OCI-LY3 (cell line): ENCODE data around the gene PSEN1.

Source experiments
- H2AFZ ChIP-seq: fragments of 200-600, 300-600 bp; shearing (Covaris generic); 2 replicates; pipeline ENCODE4 v1.6.0; 2014; ENCODE audit warnings: antibody characterized with exemption, low read depth, low read length
- H3K27ac ChIP-seq: fragments of 200-600, 300-600 bp; sonication (generic); 2 replicates; pipeline ENCODE4 v1.5.1; 2014; ENCODE audit warnings: mild to moderate bottlenecking, low read length, moderate library complexity, mixed read lengths
- H3K27me3 ChIP-seq: fragments of 200-600, 300-600 bp; sonication (generic); 2 replicates; pipeline ENCODE4 v1.6.1; 2014; ENCODE audit warnings: low read depth, low read length, mixed read lengths
- H3K36me3 ChIP-seq: fragments of 200-600, 300-600 bp; sonication (generic); replicated peaks from 2 replicates; pipeline ENCODE3; 2014; ENCODE audit warnings: low read depth, low read length, mixed read lengths
- H3K4me1 ChIP-seq: fragments of 300-600, 200-600 bp; sonication (generic); 2 replicates; pipeline ENCODE4 v1.6.1; 2014; ENCODE audit warnings: low read length, mixed read lengths
- H3K4me2 ChIP-seq: fragments of 200-600, 300-600 bp; sonication (generic); 2 replicates; pipeline ENCODE4 v1.6.1; 2014; ENCODE audit warnings: low read length, mixed read lengths
- H3K4me3 ChIP-seq: fragments of 300-600, 200-600 bp; sonication (generic); 2 replicates; pipeline ENCODE4 v1.5.1; 2014; ENCODE audit warnings: antibody characterized with exemption, mild to moderate bottlenecking, low read length, moderate library complexity
- H3K79me2 ChIP-seq: fragments of 300-600, 200-600 bp; shearing (Covaris generic); 2 replicates; pipeline ENCODE4 v1.6.1; 2014; ENCODE audit warnings: mild to moderate bottlenecking, low read length, mixed read lengths
- H3K9ac ChIP-seq: fragments of 300-600, 200-600 bp; shearing (Covaris generic); 2 replicates; pipeline ENCODE4 v1.6.0; 2014; ENCODE audit warnings: mild to moderate bottlenecking, low read length, moderate library complexity
- H3K9me3 ChIP-seq: fragments of 200-600, 300-600 bp; shearing (Covaris generic); 2 replicates; pipeline ENCODE4 v1.6.1; 2014; ENCODE audit warnings: low read length, mixed read lengths; ENCODE audit not compliant: insufficient read depth
- H4K20me1 ChIP-seq: fragments of 200-600, 300-600 bp; sonication (generic); 2 replicates; pipeline ENCODE4 v1.6.1; 2016; ENCODE audit warnings: low read length, mixed read lengths; ENCODE audit not compliant: insufficient read depth
- CTCF ChIP-seq: fragments of 200-600, 300-600 bp; sonication (generic); IDR thresholded peaks from 2 replicates; pipeline ENCODE4 v1.5.1; 2014; ENCODE audit warnings: antibody characterized with exemption, low read length, low read depth
- EZH2phosphoT487 ChIP-seq: fragments of 200-600 bp; shearing (Covaris generic); IDR thresholded peaks from 2 replicates; pipeline ENCODE4 v1.6.1; 2018; ENCODE audit warnings: antibody characterized with exemption, mixed run types, low read depth

PSEN1 gene

GRCh38 chr14:73250781-73251500, 114.6 kb downstream of the PSEN1 start:
- H3K4me3 ChIP-seq: no peak overlapping the region
- H4K20me1 ChIP-seq: no peaks in the 10 kb centered on the region
- no peaks in the 10 kb centered on the region for H3K9me3 ChIP-seq
- H3K27me3 ChIP-seq: no peaks in the 10 kb centered on the region
- H2AFZ ChIP-seq: no peak overlapping the region
- H3K27ac ChIP-seq: no peak overlapping the region
- no peak overlapping the region for H3K4me2 ChIP-seq
- H3K9ac ChIP-seq: no peak overlapping the region
- no peaks in the 10 kb centered on the region for H3K79me2 ChIP-seq
- H3K36me3 ChIP-seq: no peaks in the 10 kb centered on the region
- H3K4me1 ChIP-seq: peaks cover 23% of the 10 kb centered on the region
- TF ChIP-seq EZH2phosphoT487 (no peak), CTCF (no peak)

GRCh38 chr14:73251516-73252215, 115.4 kb downstream of the PSEN1 start:
- Histone ChIP-seq H3K27ac (no peak overlapping the region), H3K4me3 (no peak overlapping the region), H3K79me2 (no peaks in the 10 kb centered on the region), H3K9me3 (no peaks in the 10 kb centered on the region), H3K36me3 (no peaks in the 10 kb centered on the region), H2AFZ (no peak overlapping the region), H3K27me3 (no peaks in the 10 kb centered on the region), H3K4me1 (peaks cover 22% of the 10 kb centered on the region), H3K9ac (no peak overlapping the region), H3K4me2 (no peak overlapping the region), H4K20me1 (no peaks in the 10 kb centered on the region)
- TF ChIP-seq EZH2phosphoT487 (no peak), CTCF (no peak)

GRCh38 chr14:73252491-73253322, 116.4 kb downstream of the PSEN1 start:
- Histone ChIP-seq H3K4me1 (peaks cover 12% of the 10 kb centered on the region), H3K27ac (no peak overlapping the region), H4K20me1 (no peaks in the 10 kb centered on the region), H3K4me3 (no peak overlapping the region), H3K9ac (no peak overlapping the region), H3K9me3 (no peaks in the 10 kb centered on the region), H3K4me2 (no peak overlapping the region), H3K36me3 (no peaks in the 10 kb centered on the region), H2AFZ (no peak overlapping the region), H3K27me3 (no peaks in the 10 kb centered on the region), H3K79me2 (no peaks in the 10 kb centered on the region)
- TF ChIP-seq CTCF (no peak), EZH2phosphoT487 (no peak)

- H3K36me3 ChIP-seq: no peaks in the 10 kb centered on the region
- no peaks in the 10 kb centered on the region for H3K9me3 ChIP-seq
- no peak overlapping the region for H3K4me3 ChIP-seq
- H3K27me3 ChIP-seq: no peaks in the 10 kb centered on the region
- TF ChIP-seq EZH2phosphoT487 (no peak), CTCF (no peak)
- H3K9ac ChIP-seq: no peak overlapping the region
- no peak overlapping the region for H2AFZ ChIP-seq
- no peak overlapping the region for H3K4me2 ChIP-seq
- no peak overlapping the region for H3K27ac ChIP-seq
- peaks cover 11% of the 10 kb centered on the region for H3K4me1 ChIP-seq
- H4K20me1 ChIP-seq: no peaks in the 10 kb centered on the region
- H3K79me2 ChIP-seq: no peaks in the 10 kb centered on the region
These were observed 117.0 kb downstream of the PSEN1 start for GRCh38 chr14:73253323-73253610.
